Measurements from ENCODE around the gene SERPINI1.

Gene SERPINI1

DNA sequence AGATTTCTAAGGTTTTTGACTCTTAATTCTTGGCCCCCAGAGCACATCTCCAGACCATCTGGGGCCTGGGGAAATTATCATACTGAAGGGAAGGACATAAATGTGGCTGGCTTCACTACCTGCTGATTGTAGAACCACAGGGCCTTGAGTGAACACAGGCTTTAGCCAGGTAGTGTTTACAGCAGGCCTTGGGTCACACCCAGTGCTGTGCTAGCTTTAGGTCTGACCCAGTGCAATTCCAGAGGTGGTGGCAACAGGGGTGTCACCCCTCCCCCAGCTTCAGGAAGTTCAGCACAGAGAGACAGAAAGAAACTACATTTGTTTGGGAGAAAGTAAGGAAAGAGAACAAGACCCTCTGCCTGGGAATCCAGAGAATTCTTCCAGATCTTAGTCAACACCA lies 25.0 kb upstream of the SERPINI1 start:
- no peak for DNase-seq (ENCODE audit: low spot score)
- TF ChIP-seq, protein P1, sequence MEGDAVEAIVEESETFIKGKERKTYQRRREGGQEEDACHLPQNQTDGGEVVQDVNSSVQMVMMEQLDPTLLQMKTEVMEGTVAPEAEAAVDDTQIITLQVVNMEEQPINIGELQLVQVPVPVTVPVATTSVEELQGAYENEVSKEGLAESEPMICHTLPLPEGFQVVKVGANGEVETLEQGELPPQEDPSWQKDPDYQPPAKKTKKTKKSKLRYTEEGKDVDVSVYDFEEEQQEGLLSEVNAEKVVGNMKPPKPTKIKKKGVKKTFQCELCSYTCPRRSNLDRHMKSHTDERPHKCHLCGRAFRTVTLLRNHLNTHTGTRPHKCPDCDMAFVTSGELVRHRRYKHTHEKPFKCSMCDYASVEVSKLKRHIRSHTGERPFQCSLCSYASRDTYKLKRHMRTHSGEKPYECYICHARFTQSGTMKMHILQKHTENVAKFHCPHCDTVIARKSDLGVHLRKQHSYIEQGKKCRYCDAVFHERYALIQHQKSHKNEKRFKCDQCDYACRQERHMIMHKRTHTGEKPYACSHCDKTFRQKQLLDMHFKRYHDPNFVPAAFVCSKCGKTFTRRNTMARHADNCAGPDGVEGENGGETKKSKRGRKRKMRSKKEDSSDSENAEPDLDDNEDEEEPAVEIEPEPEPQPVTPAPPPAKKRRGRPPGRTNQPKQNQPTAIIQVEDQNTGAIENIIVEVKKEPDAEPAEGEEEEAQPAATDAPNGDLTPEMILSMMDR (IDR thresholded peaks at IDR 0.05; ENCODE audit: extremely low read depth, missing control alignments) = no peak

- no peak for DNase-seq (ENCODE audit: low spot score)
- TF ChIP-seq, protein P1 (IDR thresholded peaks at IDR 0.05; ENCODE audit: extremely low read depth, missing control alignments) = no peak
Measured at GRCh38 chr3:167711439-167711838, 24.1 kb upstream of the SERPINI1 start.

- TF ChIP-seq, protein P1 (IDR thresholded peaks at IDR 0.05; ENCODE audit: extremely low read depth, missing control alignments) = no peak
- no peak for DNase-seq (ENCODE audit: low spot score)
Measured at GRCh38 chr3:167712445-167712844, 23.1 kb upstream of the SERPINI1 start.

- TF ChIP-seq, protein P1 (IDR thresholded peaks at IDR 0.05; ENCODE audit: extremely low read depth, missing control alignments) = no peak
- no peak for DNase-seq (ENCODE audit: low spot score)
Measured at GRCh38 chr3:167714871-167715270, 20.6 kb upstream of the SERPINI1 start.

GRCh38 chr3:167716920-167717319 lies 18.6 kb upstream of the SERPINI1 start:
- TF ChIP-seq, protein P1 (IDR thresholded peaks at IDR 0.05; ENCODE audit: extremely low read depth, missing control alignments) = no peak
- no peak for DNase-seq (ENCODE audit: low spot score)

- TF ChIP-seq, protein P1 (IDR thresholded peaks at IDR 0.05; ENCODE audit: extremely low read depth, missing control alignments) = no peak
- DNase-seq (ENCODE audit: low spot score) = no peak
Measured at GRCh38 chr3:167718582-167718981, 16.9 kb upstream of the SERPINI1 start.

DNA sequence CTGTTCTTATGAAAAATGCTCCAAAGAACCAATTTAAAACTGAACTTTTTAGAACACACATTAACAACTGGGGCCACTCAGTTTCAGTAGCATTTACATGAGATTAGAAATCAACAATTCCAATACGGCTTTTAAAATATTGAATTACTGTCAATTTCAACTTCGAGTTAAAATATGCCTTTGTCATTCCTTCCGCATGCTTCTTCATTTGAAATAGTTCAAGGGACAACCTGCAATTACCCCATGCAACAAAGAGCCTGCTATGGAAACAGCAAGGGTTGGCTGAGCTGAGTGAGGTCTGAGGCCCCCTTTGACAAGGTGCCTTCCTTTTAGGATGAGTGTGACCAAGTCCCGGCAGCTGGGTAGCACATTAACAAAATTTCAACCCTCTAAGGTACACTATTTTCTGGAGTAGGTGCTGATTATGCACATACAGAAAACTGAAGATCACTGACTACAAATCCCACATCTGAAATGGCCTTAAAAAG lies 12.5 kb upstream of the SERPINI1 start:
- TF ChIP-seq, protein P1 (IDR thresholded peaks at IDR 0.05; ENCODE audit: extremely low read depth, missing control alignments) = no peak
- DNase-seq (ENCODE audit: low spot score) = no peak

Data from GM20000 (cell line).